Measurements from ENCODE around the gene SPTB. TPM values are rescaled to one million over a fixed set of nuclear protein-coding genes. Genes with fewer than 3 reads are reported as not detected.

Gene SPTB
- total and polyA plus RNA-seq, 7 donors, result 0.49 to 2.9 (median 1.3) TPM; not detected in 1

- no peak for TF ChIP-seq POLR2A (IDR thresholded peaks at IDR 0.05)
- TF ChIP-seq EP300 (IDR thresholded peaks at IDR 0.05), result no peak
- TF ChIP-seq CTCF (IDR thresholded peaks at IDR 0.05), result no peak
- no peak for DNase-seq
- H3K4me1 ChIP-seq, result no peaks in the 10 kb centered on the region
- H3K4me3 ChIP-seq, result no peak overlapping the region
- peaks cover 0 to 15% (median 14%) of the 10 kb centered on the region in 3 donors for H3K27me3 ChIP-seq
- H3K36me3 ChIP-seq, result no peaks in the 10 kb centered on the region
- no peaks in the 10 kb centered on the region for H3K9me3 ChIP-seq
- intact Hi-C loops (cut with DNase I), result no loop called here
- WGBS, 2 donors, result 66 to 70% methylated on average over 6 of the region's 6 CpGs
- no peak overlapping the region for H3K27ac ChIP-seq
Observed at GRCh38 chr14:64845878-64846277, 33.8 kb downstream of the SPTB start.

GRCh38 chr14:64844969-64845536 lies 34.7 kb downstream of the SPTB start:
- 74 to 91% methylated on average over 3 of the region's 3 CpGs for WGBS, 2 donors
- H3K9me3 ChIP-seq, result no peaks in the 10 kb centered on the region
- no peak for TF ChIP-seq EP300 (IDR thresholded peaks at IDR 0.05)
- TF ChIP-seq CTCF (IDR thresholded peaks at IDR 0.05), result no peak
- no peak for TF ChIP-seq POLR2AphosphoS5 (IDR thresholded peaks at IDR 0.05)
- TF ChIP-seq POLR2A (IDR thresholded peaks at IDR 0.05), result no peak
- intact Hi-C loops (cut with DNase I), result no loop called here
- no peak for DNase-seq
- peaks cover 0 to 15% (median 11%) of the 10 kb centered on the region in 3 donors for H3K27me3 ChIP-seq
- no peak overlapping the region for H3K4me3 ChIP-seq
- no peak overlapping the region for H3K27ac ChIP-seq
- H3K4me1 ChIP-seq, result no peaks in the 10 kb centered on the region
- H3K36me3 ChIP-seq, result no peaks in the 10 kb centered on the region

- peaks cover 0 to 15% (median 11%) of the 10 kb centered on the region in 3 donors for H3K27me3 ChIP-seq
- no peaks in the 10 kb centered on the region for H3K4me1 ChIP-seq
- TF ChIP-seq EP300 (IDR thresholded peaks at IDR 0.05), result no peak
- no peak for TF ChIP-seq CTCF (IDR thresholded peaks at IDR 0.05)
- no peak for TF ChIP-seq POLR2A (IDR thresholded peaks at IDR 0.05)
- TF ChIP-seq POLR2AphosphoS5 (IDR thresholded peaks at IDR 0.05), result no peak
- no peaks in the 10 kb centered on the region for H3K36me3 ChIP-seq
- H3K9me3 ChIP-seq, result no peaks in the 10 kb centered on the region
- no peak overlapping the region for H3K4me3 ChIP-seq
- WGBS, 2 donors, result 72 to 83% methylated on average over 2 of the region's 2 CpGs
- no peak overlapping the region for H3K27ac ChIP-seq
- no peak for DNase-seq
- intact Hi-C loops (cut with DNase I), result no loop called here
Observed at GRCh38 chr14:64844272-64844671, 35.4 kb downstream of the SPTB start.

GRCh38 chr14:64843548-64843947 lies 36.2 kb downstream of the SPTB start:
- no peaks in the 10 kb centered on the region for H3K36me3 ChIP-seq
- intact Hi-C loops (cut with DNase I), result no loop called here
- no peak overlapping the region for H3K27ac ChIP-seq
- H3K9me3 ChIP-seq, result no peaks in the 10 kb centered on the region
- H3K4me1 ChIP-seq, result no peaks in the 10 kb centered on the region
- TF ChIP-seq CTCF (IDR thresholded peaks at IDR 0.05) (no peak), POLR2AphosphoS5 (IDR thresholded peaks at IDR 0.05) (no peak), POLR2A (IDR thresholded peaks at IDR 0.05) (no peak), EP300 (IDR thresholded peaks at IDR 0.05) (no peak)
- DNase-seq, result no peak
- peaks cover 0 to 15% (median 11%) of the 10 kb centered on the region in 3 donors for H3K27me3 ChIP-seq
- no peak overlapping the region for H3K4me3 ChIP-seq
- 76 to 88% methylated on average over 6 of the region's 6 CpGs for WGBS, 2 donors

Data from sigmoid colon (tissue), 7 donors.